ENCODE measurements around the gene MICOS13. TPM values are rescaled to one million over a fixed set of nuclear protein-coding genes. Genes with fewer than 3 reads are reported as not detected.

Gene MICOS13
- total and polyA plus RNA-seq, 2 experiments from 2014 or later = 15.5 to 54.6 TPM

DNA sequence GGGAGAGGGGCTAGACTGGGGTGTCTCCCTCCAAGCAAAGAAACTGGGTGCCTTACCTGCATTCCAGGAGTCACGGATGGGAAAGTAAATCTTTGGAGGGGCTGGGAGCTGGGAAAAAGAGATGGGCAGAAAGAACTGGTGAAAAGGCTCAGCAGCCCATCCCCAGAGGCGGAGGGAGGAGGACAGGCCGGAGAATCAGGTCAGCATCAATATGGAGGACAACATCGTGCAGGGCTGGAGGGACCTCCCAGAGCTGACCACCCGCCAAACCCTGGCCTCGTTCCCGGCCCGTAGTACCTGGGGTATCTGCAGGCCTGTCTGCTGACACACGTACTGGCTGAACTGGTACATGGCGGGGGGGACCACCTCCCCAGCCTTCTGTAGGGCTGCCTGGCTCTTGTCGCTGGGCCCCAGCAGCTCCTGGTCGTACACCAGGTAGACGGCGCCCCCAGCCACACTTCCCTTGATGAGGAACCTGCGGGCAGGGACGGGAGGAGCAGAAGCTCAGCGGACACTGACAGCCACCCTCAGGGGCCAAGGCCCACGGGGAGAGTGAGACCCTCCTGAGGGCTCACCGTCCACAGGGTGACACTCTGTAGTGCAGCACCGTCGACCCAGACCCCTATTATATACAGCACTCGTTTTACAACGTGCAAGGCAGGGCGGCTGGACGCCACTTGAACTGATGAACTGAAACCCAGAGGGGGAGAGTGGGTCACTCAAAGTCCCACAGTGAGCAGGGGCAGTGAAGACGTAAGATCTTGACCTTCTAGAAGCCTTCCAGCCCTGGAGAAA is 830 bp downstream of the MICOS13 start (continued):
- TF ChIP-seq ETS1 (IDR thresholded peaks at IDR 0.05) = no peak
- TF ChIP-seq REST (IDR thresholded peaks at IDR 0.05; ENCODE audit: unreplicated experiment) = no peak
- no peak for TF ChIP-seq JUNB (IDR thresholded peaks at IDR 0.05; ENCODE audit: unreplicated experiment)

DNA sequence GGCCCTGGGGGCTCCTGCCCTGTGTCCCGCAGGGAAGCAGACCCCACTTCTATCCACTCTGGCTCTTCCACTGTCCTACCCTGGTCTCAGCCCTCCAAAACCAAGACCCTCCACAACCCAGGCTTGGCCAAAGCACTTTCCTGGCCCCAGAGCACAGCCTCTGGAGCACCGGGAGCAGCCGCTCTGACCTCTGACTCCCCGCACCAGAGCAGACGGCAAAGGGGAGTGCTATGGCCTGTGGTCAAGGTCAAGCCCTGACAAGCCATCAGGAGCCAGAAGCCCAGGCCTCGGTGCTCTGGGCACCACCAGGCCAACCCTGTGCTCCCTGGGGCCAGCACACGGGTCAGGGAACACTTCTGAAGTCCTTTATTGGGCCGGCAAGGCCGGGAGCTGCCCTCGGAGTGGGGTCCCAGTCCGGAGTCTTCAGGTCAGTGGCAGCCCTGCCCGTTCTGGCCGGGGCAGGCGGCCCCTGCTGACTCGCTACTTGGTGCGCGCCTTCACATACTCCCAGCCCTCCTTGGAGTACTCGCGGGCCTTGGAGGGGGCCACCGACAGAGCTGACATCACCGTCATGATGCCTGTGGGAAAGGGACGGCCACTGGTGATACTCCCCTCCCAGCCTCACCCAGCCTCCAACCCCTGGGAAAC is 2.1 kb downstream of the MICOS13 start:
- no peaks in the 10 kb centered on the region for H3K27me3 ChIP-seq (ENCODE audit: insufficient read depth)
- no peak overlapping the region for H3K4me3 Mint-ChIP-seq
- ATAC-seq = no peak
- H4K20me1 ChIP-seq (replicated peaks; ENCODE audit: insufficient read depth) = no peaks in the 10 kb centered on the region; the same call in none of the 2 replicates
- peaks cover 5% of the 10 kb centered on the region for H3K36me3 Mint-ChIP-seq (ENCODE audit: low read depth)
- no peak overlapping the region for H3K27ac ChIP-seq (ENCODE audit: low read depth)
- no peaks in the 10 kb centered on the region for H3K36me3 ChIP-seq (ENCODE audit: insufficient read depth)
- H3K4me3 ChIP-seq = no peak overlapping the region
- peaks cover 34% of the 10 kb centered on the region for H3K27me3 Mint-ChIP-seq (ENCODE audit: insufficient read depth, low read depth, poor library complexity)
- H3K4me1 ChIP-seq (ENCODE audit: insufficient read depth) = no peaks in the 10 kb centered on the region; the same call in 1 of the 2 replicates
- no peak overlapping the region for H3K27ac Mint-ChIP-seq
- no peak for DNase-seq (ENCODE audit: low spot score)
- H2AFZ ChIP-seq = no peak overlapping the region
- H3K4me2 ChIP-seq = no peak overlapping the region
- H3K9me2 ChIP-seq (ENCODE audit: insufficient read depth) = peaks cover 7% of the 10 kb centered on the region
- H3K4me1 Mint-ChIP-seq = peaks cover 17% of the 10 kb centered on the region
- 0 out of 2 replicates have a peak, but pooled peaks cover 4% of the 10 kb centered on the region for H3F3A ChIP-seq (replicated peaks; ENCODE audit: low read depth)
- H3K79me2 ChIP-seq (replicated peaks; ENCODE audit: insufficient read depth) = no peaks in the 10 kb centered on the region
- no peaks in the 10 kb centered on the region for H3K9me3 Mint-ChIP-seq
- TF ChIP-seq EZH2phosphoT487 (IDR thresholded peaks at IDR 0.05; ENCODE audit: unreplicated experiment) = no peak
- TF ChIP-seq, protein P1, sequence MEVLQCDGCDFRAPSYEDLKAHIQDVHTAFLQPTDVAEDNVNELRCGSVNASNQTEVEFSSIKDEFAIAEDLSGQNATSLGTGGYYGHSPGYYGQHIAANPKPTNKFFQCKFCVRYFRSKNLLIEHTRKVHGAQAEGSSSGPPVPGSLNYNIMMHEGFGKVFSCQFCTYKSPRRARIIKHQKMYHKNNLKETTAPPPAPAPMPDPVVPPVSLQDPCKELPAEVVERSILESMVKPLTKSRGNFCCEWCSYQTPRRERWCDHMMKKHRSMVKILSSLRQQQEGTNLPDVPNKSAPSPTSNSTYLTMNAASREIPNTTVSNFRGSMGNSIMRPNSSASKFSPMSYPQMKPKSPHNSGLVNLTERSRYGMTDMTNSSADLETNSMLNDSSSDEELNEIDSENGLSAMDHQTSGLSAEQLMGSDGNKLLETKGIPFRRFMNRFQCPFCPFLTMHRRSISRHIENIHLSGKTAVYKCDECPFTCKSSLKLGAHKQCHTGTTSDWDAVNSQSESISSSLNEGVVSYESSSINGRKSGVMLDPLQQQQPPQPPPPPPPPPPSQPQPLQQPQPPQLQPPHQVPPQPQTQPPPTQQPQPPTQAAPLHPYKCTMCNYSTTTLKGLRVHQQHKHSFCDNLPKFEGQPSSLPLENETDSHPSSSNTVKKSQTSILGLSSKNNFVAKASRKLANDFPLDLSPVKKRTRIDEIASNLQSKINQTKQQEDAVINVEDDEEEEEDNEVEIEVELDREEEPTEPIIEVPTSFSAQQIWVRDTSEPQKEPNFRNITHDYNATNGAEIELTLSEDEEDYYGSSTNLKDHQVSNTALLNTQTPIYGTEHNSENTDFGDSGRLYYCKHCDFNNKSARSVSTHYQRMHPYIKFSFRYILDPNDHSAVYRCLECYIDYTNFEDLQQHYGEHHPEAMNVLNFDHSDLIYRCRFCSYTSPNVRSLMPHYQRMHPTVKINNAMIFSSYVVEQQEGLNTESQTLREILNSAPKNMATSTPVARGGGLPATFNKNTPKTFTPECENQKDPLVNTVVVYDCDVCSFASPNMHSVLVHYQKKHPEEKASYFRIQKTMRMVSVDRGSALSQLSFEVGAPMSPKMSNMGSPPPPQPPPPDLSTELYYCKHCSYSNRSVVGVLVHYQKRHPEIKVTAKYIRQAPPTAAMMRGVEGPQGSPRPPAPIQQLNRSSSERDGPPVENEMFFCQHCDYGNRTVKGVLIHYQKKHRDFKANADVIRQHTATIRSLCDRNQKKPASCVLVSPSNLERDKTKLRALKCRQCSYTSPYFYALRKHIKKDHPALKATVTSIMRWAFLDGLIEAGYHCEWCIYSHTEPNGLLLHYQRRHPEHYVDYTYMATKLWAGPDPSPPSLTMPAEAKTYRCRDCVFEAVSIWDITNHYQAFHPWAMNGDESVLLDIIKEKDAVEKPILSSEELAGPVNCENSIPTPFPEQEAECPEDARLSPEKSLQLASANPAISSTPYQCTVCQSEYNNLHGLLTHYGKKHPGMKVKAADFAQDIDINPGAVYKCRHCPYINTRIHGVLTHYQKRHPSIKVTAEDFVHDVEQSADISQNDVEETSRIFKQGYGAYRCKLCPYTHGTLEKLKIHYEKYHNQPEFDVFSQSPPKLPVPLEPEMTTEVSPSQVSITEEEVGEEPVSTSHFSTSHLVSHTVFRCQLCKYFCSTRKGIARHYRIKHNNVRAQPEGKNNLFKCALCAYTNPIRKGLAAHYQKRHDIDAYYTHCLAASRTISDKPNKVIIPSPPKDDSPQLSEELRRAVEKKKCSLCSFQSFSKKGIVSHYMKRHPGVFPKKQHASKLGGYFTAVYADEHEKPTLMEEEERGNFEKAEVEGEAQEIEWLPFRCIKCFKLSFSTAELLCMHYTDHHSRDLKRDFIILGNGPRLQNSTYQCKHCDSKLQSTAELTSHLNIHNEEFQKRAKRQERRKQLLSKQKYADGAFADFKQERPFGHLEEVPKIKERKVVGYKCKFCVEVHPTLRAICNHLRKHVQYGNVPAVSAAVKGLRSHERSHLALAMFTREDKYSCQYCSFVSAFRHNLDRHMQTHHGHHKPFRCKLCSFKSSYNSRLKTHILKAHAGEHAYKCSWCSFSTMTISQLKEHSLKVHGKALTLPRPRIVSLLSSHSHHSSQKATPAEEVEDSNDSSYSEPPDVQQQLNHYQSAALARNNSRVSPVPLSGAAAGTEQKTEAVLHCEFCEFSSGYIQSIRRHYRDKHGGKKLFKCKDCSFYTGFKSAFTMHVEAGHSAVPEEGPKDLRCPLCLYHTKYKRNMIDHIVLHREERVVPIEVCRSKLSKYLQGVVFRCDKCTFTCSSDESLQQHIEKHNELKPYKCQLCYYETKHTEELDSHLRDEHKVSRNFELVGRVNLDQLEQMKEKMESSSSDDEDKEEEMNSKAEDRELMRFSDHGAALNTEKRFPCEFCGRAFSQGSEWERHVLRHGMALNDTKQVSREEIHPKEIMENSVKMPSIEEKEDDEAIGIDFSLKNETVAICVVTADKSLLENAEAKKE (CRISPR knock-in tag; IDR thresholded peaks at IDR 0.05) = no peak
- TF ChIP-seq NANOG (IDR thresholded peaks at IDR 0.05; ENCODE audit: borderline replicate concordance) = no peak
- TF ChIP-seq EZH2 (IDR thresholded peaks at IDR 0.05; ENCODE audit: low read depth, unreplicated experiment) = no peak
- no peak for TF ChIP-seq REST (IDR thresholded peaks at IDR 0.05; ENCODE audit: unreplicated experiment)

Data from GM23338 (cell line).